Erythroblast (primary cell): Measurements from ENCODE around the gene MED12L.

Experiments used
- GATA1 ChIP-seq: IDR thresholded peaks from 2 replicates; pipeline ENCODE4 v1.6.1; 2011; ENCODE audit warnings: low read depth, mild to moderate bottlenecking, control low read depth, low read length, moderate library complexity
- POLR2A ChIP-seq: IDR thresholded peaks from 2 replicates; pipeline ENCODE4 v1.6.1; 2011; ENCODE audit warnings: mild to moderate bottlenecking, low read length

- TF ChIP-seq POLR2A (no peak), GATA1 (no peak)
Observed at GRCh38 chr3:151234825-151235224, 149.4 kb downstream of the MED12L start.
